GM18502 (cell line): Measurements from ENCODE around the gene TMC3.
"Not testable (repeated sequence)": the region's sequence is repeated elsewhere in the genome, so short reads cannot be mapped to it uniquely, and the experiment has no call there.

ENCODE experiments used
- ATAC-seq: cut with Tn5 transposase; IDR thresholded peaks from one replicate; pipeline ENCODE4 v1.9.1; 2021; ENCODE audit warnings: mild to moderate bottlenecking; ENCODE audit not compliant: unreplicated experiment, poor library complexity

TMC3 gene

DNA sequence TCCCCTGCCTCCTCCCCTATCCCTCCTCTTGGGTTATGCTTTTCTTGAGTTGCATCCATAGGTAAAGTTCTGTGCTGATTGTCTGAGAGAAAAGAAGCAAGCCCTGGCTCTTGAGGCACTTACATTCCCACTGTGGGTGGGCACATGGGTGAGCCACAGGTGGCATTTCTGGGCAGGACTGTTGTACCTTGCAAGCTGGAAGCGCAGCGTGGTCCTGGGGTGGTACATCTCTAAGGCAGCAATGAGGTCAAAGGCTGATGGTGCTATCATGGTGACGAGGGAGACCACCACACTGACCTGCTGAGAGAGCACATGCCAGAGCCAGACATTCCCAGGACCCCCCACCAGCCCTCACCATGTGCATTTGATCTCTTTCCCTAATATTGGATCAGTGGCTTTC is 24.7 kb downstream of the TMC3 start:
- no peak for ATAC-seq

- not testable (repeated sequence) for ATAC-seq
Measured at GRCh38 chr15:81348691-81349090, 25.3 kb downstream of the TMC3 start.

DNA sequence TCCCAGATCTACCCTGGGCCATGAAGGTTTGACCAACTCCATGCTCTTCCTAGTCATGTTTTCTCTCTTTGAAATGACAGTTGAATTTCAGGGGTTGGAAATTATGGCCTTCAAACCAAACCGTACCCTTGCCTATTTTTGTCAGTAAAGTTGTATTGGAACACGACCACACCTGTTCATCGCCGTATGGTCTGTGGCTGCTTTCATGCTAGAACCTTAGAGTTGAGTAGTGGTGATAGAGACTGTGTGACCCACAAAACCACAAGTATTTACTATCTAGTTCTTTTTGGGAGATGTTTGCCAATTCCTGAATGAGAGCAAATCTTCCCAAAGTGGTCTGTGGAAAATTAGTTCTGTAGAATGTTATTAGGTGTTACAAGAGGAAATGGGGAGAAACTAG is 26.1 kb downstream of the TMC3 start:
- no peak for ATAC-seq

GRCh38 chr15:81346611-81347010 is 27.4 kb downstream of the TMC3 start:
- no peak for ATAC-seq

- ATAC-seq = no peak
Measured at GRCh38 chr15:81343371-81343770, 30.6 kb downstream of the TMC3 start.

DNA sequence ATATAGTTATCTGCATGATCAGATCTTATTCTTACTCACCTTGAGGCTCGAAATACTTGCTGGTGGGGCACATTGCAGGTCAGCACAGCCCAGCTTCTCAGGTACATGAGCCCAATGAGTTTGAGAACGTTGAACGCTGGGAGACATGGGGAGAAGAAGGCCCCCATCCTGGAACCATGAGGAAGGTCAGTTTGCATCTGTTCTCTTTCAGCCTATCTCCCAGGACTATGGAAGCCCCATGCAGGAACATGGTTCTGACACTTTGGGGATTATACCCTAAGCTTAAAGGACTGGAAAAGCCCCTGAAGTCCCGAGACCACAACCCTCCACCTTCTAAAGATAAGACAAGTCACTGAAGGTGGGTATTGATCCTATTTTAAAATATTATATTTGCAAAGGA is 32.7 kb downstream of the TMC3 start:
- ATAC-seq = no peak

DNA sequence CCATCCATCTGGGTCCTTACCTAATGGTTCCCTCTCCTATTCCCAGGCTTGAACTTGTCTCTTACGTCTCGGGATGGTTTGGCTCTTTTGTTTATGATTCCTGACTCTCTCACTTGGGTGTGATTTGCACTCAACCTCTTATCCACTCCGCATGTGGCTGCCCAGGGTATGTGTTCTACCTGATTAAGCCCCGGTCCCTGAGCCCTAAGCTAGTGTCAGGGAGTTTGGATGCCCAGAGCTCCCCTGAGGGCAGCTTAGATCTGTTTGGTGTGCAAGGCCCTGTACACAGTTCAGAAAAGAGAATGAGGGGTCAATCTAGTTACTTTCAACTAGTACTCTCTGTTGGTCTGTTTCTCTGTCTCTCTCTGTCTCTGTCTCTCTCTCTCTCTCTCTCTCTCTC is 34.2 kb downstream of the TMC3 start:
- no peak for ATAC-seq

DNA sequence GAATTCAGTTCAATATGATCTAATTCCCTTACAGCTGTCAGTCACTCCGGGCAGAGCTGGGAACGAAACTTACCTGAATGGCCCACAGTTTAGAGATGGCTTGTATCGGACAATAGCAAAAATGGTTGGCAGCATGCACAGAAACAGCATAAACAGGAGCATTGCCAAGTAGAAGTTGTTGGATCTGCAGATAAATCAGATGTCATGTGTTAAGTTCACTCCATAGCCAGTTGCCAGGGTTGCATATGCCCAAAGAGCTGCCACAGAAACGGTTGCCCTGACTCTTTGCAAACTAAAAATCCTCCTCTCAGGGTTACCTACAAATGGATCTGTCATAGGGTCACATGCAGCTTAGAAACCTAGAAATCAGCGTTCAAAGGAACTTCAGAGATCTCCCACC is 34.7 kb downstream of the TMC3 start:
- no peak for ATAC-seq

- no peak for ATAC-seq
Measured at GRCh38 chr15:81338170-81339007, 35.6 kb downstream of the TMC3 start.

DNA sequence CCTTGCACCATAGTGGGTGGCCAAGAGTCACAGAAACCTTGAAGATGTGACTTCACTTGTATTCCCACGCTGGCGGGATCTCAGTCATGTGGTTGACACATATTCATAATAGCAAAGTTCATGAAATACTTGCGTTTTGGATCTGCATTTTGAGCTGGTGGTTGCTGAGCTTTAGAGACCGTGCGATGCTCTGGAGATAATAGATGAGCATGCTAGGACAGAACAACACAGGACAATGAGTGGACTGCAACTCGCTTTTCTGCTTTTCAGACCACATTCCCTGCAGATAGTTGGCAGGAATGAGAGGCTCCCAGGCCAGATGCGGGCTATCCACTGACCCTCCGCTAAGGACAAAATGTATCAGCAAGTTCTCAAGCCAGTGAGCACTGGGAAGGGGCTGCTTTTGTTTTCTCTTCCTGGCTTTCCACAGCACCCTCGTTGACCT is 36.3 kb downstream of the TMC3 start:
- ATAC-seq = no peak

DNA sequence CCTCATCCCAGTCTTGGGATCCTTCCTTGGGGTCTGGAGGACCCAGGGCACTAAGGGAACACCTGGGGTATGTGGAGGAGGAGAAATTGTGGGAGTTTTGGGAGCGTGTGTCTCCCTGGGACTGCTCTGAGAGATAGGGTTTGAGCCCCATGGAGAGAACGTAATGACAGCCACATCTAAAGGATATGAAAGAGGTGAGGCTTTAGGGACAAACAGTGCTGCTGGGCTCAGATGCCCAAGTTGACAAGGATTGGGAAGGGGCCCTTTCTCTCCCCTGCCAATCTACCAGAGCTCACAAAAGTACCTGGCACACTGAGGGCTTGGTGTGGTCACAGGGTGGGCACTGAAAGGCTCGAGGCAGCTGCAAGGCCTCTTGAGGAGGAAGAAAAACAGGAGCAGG is 36.8 kb downstream of the TMC3 start:
- ATAC-seq = no peak

GRCh38 chr15:81336568-81336967 is 37.4 kb downstream of the TMC3 start:
- no peak for ATAC-seq

DNA sequence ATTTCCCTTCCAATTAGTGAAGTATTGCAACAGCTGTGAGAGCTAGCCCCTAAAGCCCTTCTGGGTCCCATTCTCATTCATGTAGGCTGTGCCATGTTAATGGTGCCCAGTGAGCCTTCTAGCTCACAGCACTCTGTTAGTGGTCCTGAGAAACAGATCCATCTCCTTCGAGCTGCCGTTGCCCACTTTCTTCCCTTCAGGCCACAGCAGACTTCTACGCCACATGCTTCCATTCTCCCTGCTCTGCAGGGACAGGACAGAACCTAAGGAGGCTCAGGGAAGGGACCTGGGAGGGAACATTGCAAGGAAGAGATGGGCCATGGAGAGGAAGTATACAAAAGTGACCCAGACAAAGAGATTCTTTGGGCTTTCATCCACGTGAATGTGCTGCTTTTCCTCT is 38.4 kb downstream of the TMC3 start:
- no peak for ATAC-seq

GRCh38 chr15:81334768-81335435 is 39.1 kb downstream of the TMC3 start:
- ATAC-seq = no peak

DNA sequence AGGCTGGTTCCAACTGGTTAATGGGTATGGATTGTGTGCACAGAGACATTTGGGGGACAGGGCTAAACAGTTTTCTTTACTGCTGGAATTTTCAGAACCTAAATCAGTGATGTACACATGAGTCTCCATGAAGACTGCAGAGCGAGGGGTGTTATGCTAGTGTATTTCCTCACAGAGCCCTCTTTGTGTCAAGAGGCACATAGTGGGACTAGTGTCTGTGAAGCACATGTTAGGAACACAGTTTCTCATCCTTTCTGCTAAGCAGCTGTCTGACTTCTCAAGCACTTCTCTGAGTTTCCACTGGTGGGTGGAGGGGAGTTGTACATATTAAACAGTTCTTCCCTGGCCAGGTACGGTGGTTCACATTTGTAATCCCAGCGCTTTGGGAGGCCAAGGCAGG is 40.6 kb downstream of the TMC3 start:
- ATAC-seq = no peak

GRCh38 chr15:81332326-81332725 is 41.7 kb downstream of the TMC3 start:
- no peak for ATAC-seq

- ATAC-seq = no peak
Measured at GRCh38 chr15:81331600-81331999, 42.4 kb downstream of the TMC3 start.

- ATAC-seq = not testable (repeated sequence)
Measured at GRCh38 chr15:81331141-81331540, 42.9 kb downstream of the TMC3 start.

DNA sequence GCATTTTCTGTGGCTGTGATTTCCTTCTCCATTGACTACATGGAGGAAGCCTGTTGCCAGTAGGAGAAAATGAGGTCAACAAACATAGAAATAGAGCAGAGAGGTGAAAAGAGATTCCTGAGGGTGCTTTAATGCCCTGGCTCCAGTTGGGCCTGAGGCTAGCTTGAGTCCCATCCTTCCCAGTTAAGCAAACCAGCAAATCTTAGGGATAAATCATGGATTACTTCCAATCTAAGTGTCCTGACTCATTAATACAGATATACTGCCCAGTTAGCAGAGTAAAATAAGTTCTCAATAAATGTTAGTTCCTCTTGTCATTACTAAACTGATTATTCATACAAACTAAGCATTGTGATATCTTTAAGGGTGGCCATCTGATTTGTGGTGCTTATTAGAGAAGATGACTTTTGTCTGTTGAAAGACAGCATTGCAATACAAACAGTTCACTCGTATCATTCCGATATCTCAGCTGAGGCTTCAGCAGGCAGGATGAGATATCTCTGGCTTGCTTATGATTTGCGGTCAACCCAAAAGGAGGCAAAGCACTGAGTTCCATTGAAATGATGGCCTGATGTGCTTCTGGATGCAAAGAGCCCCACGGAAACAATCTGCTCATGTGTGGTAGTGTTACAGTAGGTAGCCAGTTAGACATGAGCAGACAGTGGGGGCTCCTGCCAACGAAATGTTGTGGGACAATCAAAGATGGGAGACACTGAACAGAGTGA is 43.5 kb downstream of the TMC3 start:
- no peak for ATAC-seq

- ATAC-seq = no peak
Measured at GRCh38 chr15:81329446-81329845, 44.6 kb downstream of the TMC3 start.

GRCh38 chr15:81327516-81327915 is 46.5 kb downstream of the TMC3 start:
- ATAC-seq = no peak
